Fibroblast of skin of left biceps (primary cell): ENCODE results near the gene RNF207.

ENCODE experiments used
- DNase-seq, 2 experiments: peaks; one replicate each; pipeline ENCODE4 v3.0.0-alpha.2; 2013; ENCODE audit warnings: low read depth in 2 of 2

The RNF207 gene

GRCh38 chr1:6249739-6250689 lies 44.1 kb downstream of the RNF207 start:
- DNase-seq, result no peak

GRCh38 chr1:6251233-6251632 lies 45.3 kb downstream of the RNF207 start:
- no peak for DNase-seq

DNA sequence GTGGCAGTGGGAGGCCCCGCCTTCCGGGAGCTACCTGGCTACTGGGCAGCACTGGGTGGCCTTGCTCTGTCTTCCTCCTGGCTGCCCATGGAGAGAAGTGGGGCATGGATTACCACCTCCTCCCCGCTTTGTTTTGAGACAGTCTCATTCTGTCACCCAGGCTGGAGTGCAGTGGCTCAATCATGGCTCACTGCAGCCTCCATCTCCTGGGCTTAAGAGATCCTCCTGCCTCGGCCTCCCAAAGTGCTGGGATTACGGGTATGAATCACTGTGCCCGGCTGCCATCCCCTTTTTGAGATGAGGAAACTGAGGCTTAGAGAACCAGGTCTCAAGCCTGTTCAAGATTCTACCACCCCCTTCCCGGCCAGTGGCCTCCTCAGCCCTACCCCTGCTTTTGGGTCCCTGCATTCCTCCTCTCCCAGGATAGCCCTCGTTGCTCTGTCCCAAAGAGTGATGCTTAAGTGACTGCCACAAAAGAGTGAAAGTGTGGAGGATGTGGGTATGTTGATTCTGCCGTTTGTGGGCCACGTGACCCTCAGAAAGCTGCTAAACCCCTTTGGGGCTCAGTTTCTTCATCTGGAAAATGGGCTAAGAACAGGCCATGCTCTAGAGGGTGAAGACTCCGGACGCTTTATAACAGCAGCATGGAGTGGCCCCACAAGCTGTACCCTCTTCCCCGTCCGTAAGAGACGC lies 45.9 kb downstream of the RNF207 start:
- no peak for DNase-seq

DNA sequence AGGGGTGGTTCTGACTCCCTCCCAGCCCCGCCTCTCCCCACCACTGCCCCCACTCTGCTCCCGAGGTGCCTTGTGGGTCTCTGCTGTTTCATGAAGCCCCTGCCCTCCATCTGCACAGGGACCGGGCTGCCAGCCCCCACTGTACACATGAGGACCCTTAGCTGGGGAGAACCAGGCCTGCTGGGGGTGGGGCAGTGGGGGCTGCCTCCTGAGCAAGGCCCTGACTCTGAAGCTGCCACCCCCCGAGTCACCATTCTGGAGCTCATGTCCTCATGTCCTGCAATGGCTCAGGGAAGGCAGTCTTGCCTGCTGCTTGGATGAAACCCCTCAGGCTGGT lies 46.4 kb downstream of the RNF207 start:
- no peak for DNase-seq

DNA sequence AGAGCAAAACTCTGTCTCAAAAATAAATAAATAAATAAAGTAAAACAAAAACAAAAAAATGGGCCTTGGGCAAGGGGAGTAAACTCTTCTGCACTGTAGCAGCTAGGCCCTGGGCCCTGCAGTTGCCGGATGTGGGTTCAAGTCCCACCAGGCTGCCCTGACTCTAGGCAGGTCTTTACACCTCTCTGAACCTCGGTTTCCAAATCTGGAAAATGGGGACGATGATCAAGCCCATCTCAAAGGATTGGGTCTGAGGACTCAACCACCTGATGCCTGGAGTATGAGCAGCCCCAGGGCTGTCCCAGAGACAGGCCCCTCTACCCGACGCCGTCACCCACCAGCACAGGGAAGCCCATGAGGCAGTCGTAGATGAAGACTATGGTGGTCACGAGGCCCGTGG lies 47.5 kb downstream of the RNF207 start:
- DNase-seq, result no peak

DNA sequence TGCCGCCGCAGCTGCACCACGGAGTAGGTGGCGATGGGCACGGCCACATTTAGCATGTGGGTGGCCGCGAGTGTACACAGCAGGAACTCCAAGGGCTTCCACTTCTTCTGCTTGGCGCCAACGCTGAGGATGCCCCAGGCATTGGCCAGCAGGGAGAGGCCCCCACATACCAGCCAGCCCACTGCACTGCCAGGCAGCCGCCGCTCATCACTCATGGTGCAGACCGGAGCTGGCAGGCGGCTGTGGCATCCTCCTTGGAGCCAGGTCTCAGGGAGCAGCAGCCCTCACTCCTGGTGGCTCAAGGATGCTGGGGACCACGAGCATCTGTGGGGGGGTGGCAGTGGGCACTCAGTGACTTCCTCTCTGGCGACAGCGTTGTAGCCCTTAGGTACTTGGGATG lies 48.8 kb downstream of the RNF207 start:
- no peak for DNase-seq

DNA sequence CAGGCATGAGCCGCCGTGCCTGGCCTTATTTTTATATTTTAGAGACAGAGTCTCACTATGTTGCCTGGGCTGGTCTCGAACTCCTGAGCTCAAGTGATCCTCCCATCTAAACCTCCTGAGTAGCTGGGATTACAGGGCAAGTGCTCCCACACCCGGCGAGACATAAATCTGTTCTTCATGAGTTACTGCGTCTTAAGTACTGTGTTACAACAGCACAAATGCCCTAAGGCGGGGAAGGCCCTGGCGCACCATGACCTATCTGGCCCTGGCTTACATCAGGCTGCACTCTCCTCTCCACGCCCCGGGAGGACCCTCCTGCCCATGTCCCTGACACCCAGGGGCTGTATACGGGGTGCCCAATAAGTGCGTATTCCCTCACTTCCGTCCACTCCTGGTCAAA lies 50.7 kb downstream of the RNF207 start:
- no peak for DNase-seq

GRCh38 chr1:6257541-6258069 lies 51.7 kb downstream of the RNF207 start:
- no peak for DNase-seq

DNA sequence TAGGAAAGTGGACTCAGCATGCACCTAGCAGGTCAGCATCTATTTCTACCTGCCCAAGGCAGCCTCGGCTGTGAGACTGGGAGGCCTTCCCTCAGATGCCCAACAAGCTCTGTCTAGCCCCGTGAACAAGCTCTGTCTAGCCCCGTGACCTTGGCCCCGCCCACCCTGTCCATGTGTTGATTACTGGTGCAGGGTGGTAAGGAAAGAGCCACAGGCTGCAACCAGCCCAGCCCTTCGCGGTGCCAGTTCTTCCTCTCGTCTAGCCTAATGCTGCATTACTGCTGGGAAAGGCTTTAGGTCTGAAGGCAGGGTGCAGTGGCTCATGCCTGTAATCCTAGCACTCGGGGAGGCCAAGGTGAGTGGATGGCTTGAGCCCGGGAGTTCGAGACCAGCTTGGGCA lies 52.8 kb downstream of the RNF207 start:
- no peak for DNase-seq

DNA sequence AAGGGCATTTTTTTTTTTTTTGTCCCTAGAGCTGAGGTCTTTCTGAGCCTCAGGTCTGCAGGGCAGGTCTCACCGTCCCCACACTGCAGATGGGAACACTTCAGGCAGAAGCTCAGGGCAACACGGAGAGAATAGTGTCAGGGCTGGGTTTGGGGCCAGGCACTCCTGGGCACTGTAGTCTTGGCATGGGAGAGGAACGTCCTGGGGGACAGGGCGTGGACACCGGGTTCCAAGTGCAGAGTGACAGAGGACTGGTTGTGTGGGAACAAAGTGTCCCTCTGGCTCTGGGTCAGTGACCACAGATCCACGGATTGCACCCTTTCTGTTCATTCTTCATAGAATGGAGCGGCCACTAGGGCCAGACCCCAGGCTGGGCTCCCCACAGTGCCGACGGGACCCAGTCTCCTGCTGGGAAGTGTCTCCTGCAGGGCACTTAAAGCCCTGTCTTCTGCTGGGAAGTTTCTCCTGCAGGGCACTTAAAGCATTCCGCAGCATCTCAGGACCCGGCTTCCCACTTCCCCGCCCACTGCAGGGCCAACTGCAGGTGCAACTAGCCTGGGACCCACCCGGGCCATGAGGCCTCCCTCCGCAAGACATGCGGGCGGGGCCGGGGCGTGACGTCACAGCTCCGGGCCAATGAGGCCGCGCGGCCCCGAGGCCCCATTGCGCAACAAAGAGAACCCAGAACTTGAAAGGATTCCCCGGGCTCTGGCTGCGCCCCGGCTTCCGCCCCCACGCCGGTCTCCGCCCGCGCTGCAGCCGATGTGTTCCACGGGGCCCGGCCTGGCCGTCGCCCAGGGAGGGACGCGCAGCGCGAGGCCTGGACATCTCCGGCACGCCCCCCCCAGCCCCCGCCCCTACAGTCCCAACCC lies 53.8 kb downstream of the RNF207 start:
- peak in 1 of 2 experiments; percentile 40 for DNase-seq

DNA sequence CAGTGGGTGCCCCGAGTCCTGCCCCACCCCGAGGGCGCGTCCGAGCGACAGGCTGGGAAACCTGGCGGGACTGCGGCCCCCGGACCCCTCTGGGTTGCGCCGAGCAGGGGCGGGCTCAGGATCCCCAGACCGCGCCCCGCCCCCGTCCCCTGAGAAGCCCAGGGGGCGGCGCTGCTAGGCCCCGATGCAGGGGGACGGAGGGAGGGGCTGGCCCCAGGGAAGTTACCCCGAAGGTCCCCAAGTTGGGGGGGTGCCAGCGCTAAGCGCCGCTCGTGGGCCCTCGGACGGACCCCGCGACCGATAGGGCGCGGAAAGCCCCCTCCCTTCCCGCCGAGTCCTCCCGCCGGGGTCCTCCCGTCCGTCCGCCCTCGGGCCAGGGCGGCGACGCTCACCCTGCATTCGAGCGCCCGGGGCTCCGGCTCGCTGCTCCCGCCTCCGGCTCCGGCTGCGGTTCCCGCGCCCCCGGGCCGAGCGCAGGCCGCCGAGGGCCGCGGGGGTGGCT lies 54.6 kb downstream of the RNF207 start:
- DNase-seq, result no peak

- DNase-seq, result no peak
These were observed 55.2 kb downstream of the RNF207 start, which contains the start of gene GPR153 for GRCh38 chr1:6260961-6261614. Gene GPR153, minus strand, starts transcription at chr1:6261098. Its CDS starts 6,193 bp downstream, at chr1:6254905.

- DNase-seq, result no peak
These were observed 55.7 kb downstream of the RNF207 start for GRCh38 chr1:6261615-6261995.

- DNase-seq, result no peak
These were observed 56.9 kb downstream of the RNF207 start for GRCh38 chr1:6262555-6263420.

DNA sequence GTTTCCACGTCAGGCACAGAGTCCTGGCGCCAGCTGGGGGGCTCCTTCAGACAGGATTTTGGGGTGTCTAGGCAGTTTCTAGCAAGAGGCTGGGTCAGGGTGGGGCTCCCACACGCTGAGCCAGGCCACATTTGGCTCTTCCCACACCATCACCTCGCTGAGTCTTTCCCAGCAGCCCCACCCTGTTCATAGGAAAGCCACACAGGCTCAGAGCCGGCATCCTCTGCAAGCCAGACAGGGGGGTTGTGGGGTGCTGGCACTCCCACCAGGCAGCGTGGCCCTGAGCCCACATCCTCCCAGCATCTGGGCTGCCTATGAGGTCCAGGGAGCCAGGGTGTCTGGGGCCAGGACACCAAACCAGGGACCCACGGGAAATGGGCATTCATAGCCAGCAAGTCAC lies 57.8 kb downstream of the RNF207 start:
- no peak for DNase-seq

GRCh38 chr1:6265151-6265550 lies 59.2 kb downstream of the RNF207 start:
- DNase-seq, result no peak

DNA sequence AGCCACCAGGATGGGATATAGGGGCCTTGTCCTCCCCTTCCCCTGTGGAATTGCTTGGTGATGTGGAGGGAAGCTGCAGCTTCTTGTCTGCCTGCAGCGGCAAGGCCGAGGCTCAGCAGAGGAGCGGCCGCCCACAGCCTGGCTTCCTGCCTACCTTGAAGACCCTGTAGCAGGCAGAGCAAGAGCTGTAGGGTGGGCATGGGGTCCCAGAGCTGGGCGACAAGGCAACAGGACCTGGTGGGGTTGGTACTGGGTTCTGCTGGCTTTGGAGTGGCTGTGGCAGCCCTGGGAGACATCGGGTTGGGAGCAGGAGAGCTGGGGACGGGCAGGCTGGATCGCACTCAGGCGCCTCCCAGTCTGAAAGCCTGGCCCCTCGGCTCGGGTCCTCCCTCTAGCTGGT lies 60.7 kb downstream of the RNF207 start:
- DNase-seq, result no peak

- DNase-seq, result no peak
These were observed 61.9 kb downstream of the RNF207 start for GRCh38 chr1:6267686-6268322.

GRCh38 chr1:6268415-6268814 lies 62.5 kb downstream of the RNF207 start:
- no peak for DNase-seq

DNA sequence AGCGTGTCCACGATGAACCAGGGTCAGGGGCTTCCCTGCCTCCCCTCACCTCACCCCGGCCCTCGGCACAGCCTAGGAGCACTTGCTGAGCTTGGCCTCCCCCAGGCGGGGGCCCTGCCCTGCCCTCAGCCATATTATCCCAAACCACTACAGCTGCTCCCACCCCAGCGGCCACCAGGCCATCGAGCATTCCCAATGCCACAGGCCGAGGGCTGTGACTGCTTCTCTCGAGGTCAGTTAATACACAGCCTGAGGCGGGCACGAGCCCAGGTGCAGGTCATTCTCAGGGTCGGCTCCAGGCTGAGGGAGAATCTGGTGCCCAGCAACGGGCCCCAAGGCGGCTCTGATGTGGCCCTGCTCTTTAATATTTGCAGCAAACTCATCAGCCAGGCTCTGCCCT lies 63.4 kb downstream of the RNF207 start:
- DNase-seq, result no peak
